Fibroblast of lung (primary cell): Measurements from ENCODE around the gene SEMA4C. TPM values are rescaled to one million over a fixed set of nuclear protein-coding genes. Genes with fewer than 3 reads are reported as not detected.
"Not testable (repeated sequence)": the region's sequence is repeated elsewhere in the genome, so short reads cannot be mapped to it uniquely, and the experiment has no call there.

Experiments used
- DNase-seq, 2 donors: peaks; one replicate each; pipeline versions ENCODE4 v3.0.0 to v3.0.0-alpha.2; 2010; ENCODE audit warnings: low read depth in 2 of 2
- H2AFZ ChIP-seq: 2 replicates; pipeline ENCODE4 v1.5.1; 2012; ENCODE audit warnings: low read length, control low read depth, inconsistent platforms
- H3K27ac ChIP-seq: 2 replicates; pipeline ENCODE4 v1.5.1; 2011; ENCODE audit warnings: low read length, control low read depth; ENCODE audit not compliant: insufficient read depth
- H3K27me3 ChIP-seq: 2 replicates; pipeline ENCODE4 v1.5.1; 2011; ENCODE audit warnings: mild to moderate bottlenecking, low read length; ENCODE audit not compliant: control insufficient read depth, insufficient read depth
- H3K36me3 ChIP-seq: 2 replicates; pipeline ENCODE4 v1.5.1; 2011; ENCODE audit warnings: low read length; ENCODE audit not compliant: control insufficient read depth, insufficient read depth
- H3K4me1 ChIP-seq: 2 replicates; pipeline ENCODE4 v1.5.1; 2011; ENCODE audit warnings: low read length; ENCODE audit not compliant: control insufficient read depth, insufficient read depth; ENCODE audit errors: extremely low read depth
- H3K4me2 ChIP-seq: 2 replicates; pipeline ENCODE4 v1.5.1; 2011; ENCODE audit warnings: low read length, control low read depth; ENCODE audit not compliant: insufficient read depth; ENCODE audit errors: extremely low read depth
- H3K4me3 ChIP-seq, 4 experiments: fragments of 200-600 bp in 1 of 4; sonication (generic) in 1 of 4; replicated peaks in 1 of 4; 2 replicates each; pipeline ENCODE4 v1.5.1; 2011 to 2016; ENCODE audit warnings: low read length in 4 of 4, low read depth in 3 of 4, mild to moderate bottlenecking in 3 of 4, control low read depth in 2 of 4, inconsistent platforms in 1 of 4, mixed read lengths in 1 of 4; ENCODE audit not compliant: insufficient read depth in 1 of 4; ENCODE audit errors: control extremely low read depth in 1 of 4
- H3K79me2 ChIP-seq: 2 replicates; pipeline ENCODE4 v1.5.1; 2012; ENCODE audit warnings: mild to moderate bottlenecking, low read length, inconsistent platforms; ENCODE audit not compliant: control insufficient read depth, insufficient read depth
- H3K9ac ChIP-seq: 2 replicates; pipeline ENCODE4 v1.5.1; 2011; ENCODE audit warnings: mild to moderate bottlenecking, low read length, control low read depth; ENCODE audit not compliant: insufficient read depth
- H3K9me3 ChIP-seq: 2 replicates; pipeline ENCODE4 v1.5.1; 2012; ENCODE audit warnings: low read depth, low read length; ENCODE audit not compliant: control insufficient read depth, insufficient read depth
- H4K20me1 ChIP-seq: 2 replicates; pipeline ENCODE4 v1.5.1; 2011; ENCODE audit warnings: low read length; ENCODE audit not compliant: control insufficient read depth, insufficient read depth; ENCODE audit errors: extremely low read depth
- CTCF ChIP-seq, 2 donors: IDR thresholded peaks in 1 of 2; conservative IDR thresholded peaks in 1 of 2; 1 replicate in 1 of 2; 2 replicates in 1 of 2; pipeline ENCODE4 v1.5.1; 2011 to 2012; ENCODE audit warnings: low read length in 2 of 2, control low read depth in 1 of 2, inconsistent platforms in 1 of 2, low read depth in 1 of 2, mild to moderate bottlenecking in 1 of 2
- EZH2 ChIP-seq: IDR thresholded peaks from 2 replicates; pipeline ENCODE4 v1.5.1; 2012; ENCODE audit warnings: low read length, control low read depth, mild to moderate bottlenecking; ENCODE audit errors: missing control alignments
- polyA plus RNA-seq, 2 donors: library from polyadenylated mRNA; depleted of rRNA in 1 of 2; stranded (reverse) in 1 of 2; unstranded in 1 of 2; fragments of >200 nt; gene quantifications; 2 replicates each; pipeline ENCODE4 v1.2.1, GENCODE V29; 2011 to 2012; ENCODE audit warnings: missing spikeins in 1 of 2
- total RNA-seq: library from RNA; depleted of rRNA; stranded (reverse); fragments of >200 nt; gene quantifications from 2 replicates; pipeline ENCODE4 v1.2.1, GENCODE V29; 2014

The SEMA4C gene
- total and polyA plus RNA-seq, 2 donors (not counting 1 experiment from before 2014, with no cell fraction given), result 12.7 to 17.5 TPM

GRCh38 chr2:96864343-96865091 lies 5.4 kb downstream of the SEMA4C start:
- H3K9me3 ChIP-seq, result no peaks in the 10 kb centered on the region
- H3K4me1 ChIP-seq, result peaks cover 13% of the 10 kb centered on the region
- H3K9ac ChIP-seq, result no peak overlapping the region
- TF ChIP-seq CTCF (conservative IDR thresholded peaks at IDR 0.05 in 1 of 2, IDR thresholded peaks at IDR 0.05 in 1 of 2; ENCODE audit: low read depth in 1 of 2, low read length in 2 of 2), result no peak
- TF ChIP-seq EZH2, result no peak
- H3K36me3 ChIP-seq, result peaks cover 48% of the 10 kb centered on the region
- no peaks in the 10 kb centered on the region for H4K20me1 ChIP-seq
- no peaks in the 10 kb centered on the region for H3K27me3 ChIP-seq
- no peak overlapping the region for H2AFZ ChIP-seq
- H3K4me2 ChIP-seq, result no peak overlapping the region
- DNase-seq, result no peak
- H3K79me2 ChIP-seq, result peaks cover 31% of the 10 kb centered on the region
- H3K4me3 ChIP-seq, result no peak overlapping the region
- H3K27ac ChIP-seq, result no peak overlapping the region

GRCh38 chr2:96863575-96864342 lies 6.1 kb downstream of the SEMA4C start:
- Histone ChIP-seq H3K36me3 (peaks cover 48% of the 10 kb centered on the region), H3K27me3 (no peaks in the 10 kb centered on the region), H3K79me2 (peaks cover 31% of the 10 kb centered on the region), H3K4me1 (peaks cover 17% of the 10 kb centered on the region), H3K4me3 (no peak overlapping the region), H3K4me2 (no peak overlapping the region), H3K27ac (no peak overlapping the region), H3K9ac (no peak overlapping the region), H2AFZ (no peak overlapping the region), H3K9me3 (no peaks in the 10 kb centered on the region), H4K20me1 (no peaks in the 10 kb centered on the region)
- no peak for TF ChIP-seq CTCF (conservative IDR thresholded peaks at IDR 0.05 in 1 of 2, IDR thresholded peaks at IDR 0.05 in 1 of 2; ENCODE audit: low read depth in 1 of 2, low read length in 2 of 2)
- TF ChIP-seq EZH2, result no peak
- DNase-seq, result no peak

- Histone ChIP-seq H3K79me2 (peaks cover 28% of the 10 kb centered on the region), H3K4me1 (peaks cover 19% of the 10 kb centered on the region), H3K36me3 (peaks cover 48% of the 10 kb centered on the region)
- not testable (repeated sequence) for H3K27ac ChIP-seq, H3K27me3 ChIP-seq, DNase-seq, H3K9ac ChIP-seq, H3K9me3 ChIP-seq, H4K20me1 ChIP-seq, H2AFZ ChIP-seq, H3K4me2 ChIP-seq, H3K4me3 ChIP-seq
Measured at GRCh38 chr2:96863056-96863455, 6.8 kb downstream of the SEMA4C start.
